Liver (tissue), 9 donors: ENCODE results near the gene TBC1D14. TPM values are rescaled to one million over a fixed set of nuclear protein-coding genes. Genes with fewer than 3 reads are reported as not detected.

Experiments
- DNase-seq: peaks from one replicate; pipeline ENCODE4 v3.0.0-alpha.2; 2017; ENCODE audit warnings: low spot score
- H3K27ac ChIP-seq, 2 donors: one replicate each; pipeline ENCODE4 v1.7.0; 2013; ENCODE audit warnings: inconsistent platforms in 2 of 2, low read length in 2 of 2, control low read depth in 1 of 2, low read depth in 1 of 2, mild to moderate bottlenecking in 1 of 2
- H3K27me3 ChIP-seq, 4 donors: one replicate each; pipeline versions ENCODE4 v1.6.1 to v1.7.0; 2013; ENCODE audit warnings: low read length in 3 of 4, inconsistent platforms in 1 of 4, mild to moderate bottlenecking in 1 of 4, moderate library complexity in 1 of 4; ENCODE audit not compliant: control insufficient read depth in 4 of 4, insufficient read depth in 4 of 4
- H3K36me3 ChIP-seq, 4 donors: one replicate each; pipeline versions ENCODE4 v1.6.1 to v1.7.0; 2013; ENCODE audit warnings: low read length in 3 of 4, mild to moderate bottlenecking in 3 of 4, low read depth in 1 of 4, moderate library complexity in 1 of 4; ENCODE audit not compliant: control insufficient read depth in 4 of 4, insufficient read depth in 3 of 4
- H3K4me1 ChIP-seq, 4 donors: one replicate each; pipeline versions ENCODE4 v1.6.1 to v1.7.0; 2013; ENCODE audit warnings: low read length in 3 of 4, mild to moderate bottlenecking in 3 of 4, moderate library complexity in 1 of 4; ENCODE audit not compliant: control insufficient read depth in 4 of 4, insufficient read depth in 4 of 4
- H3K4me3 ChIP-seq, 3 donors: one replicate each; pipeline versions ENCODE4 v1.6.1 to v1.7.0; 2013; ENCODE audit warnings: low read length in 3 of 3, control low read depth in 1 of 3, low read depth in 1 of 3, mild to moderate bottlenecking in 1 of 3
- H3K9ac ChIP-seq, 2 donors: one replicate each; pipeline ENCODE4 v1.7.0; 2013; ENCODE audit warnings: low read length in 2 of 2, mild to moderate bottlenecking in 2 of 2, moderate library complexity in 2 of 2, control low read depth in 1 of 2, low read depth in 1 of 2
- H3K9me3 ChIP-seq, 4 donors: one replicate each; pipeline versions ENCODE4 v1.6.1 to v1.7.0; 2013; ENCODE audit warnings: low read length in 3 of 4; ENCODE audit not compliant: control insufficient read depth in 4 of 4
- ATF3 ChIP-seq: IDR thresholded peaks from 2 replicates; pipeline ENCODE4 v1.6.1; 2016; ENCODE audit warnings: antibody characterized with exemption
- CTCF ChIP-seq: fragments of 150-350 bp; IDR thresholded peaks from 2 replicates; pipeline ENCODE4 v1.5.1; 2017; ENCODE audit warnings: improper control_type of control experiment, low read depth, low read length; ENCODE audit not compliant: missing input control
- EGR1 ChIP-seq, 2 donors: IDR thresholded peaks; 2 replicates each; pipeline ENCODE4 v1.6.1; 2016 to 2018; ENCODE audit warnings: antibody characterized with exemption in 2 of 2, low read depth in 2 of 2
- FOXA1 ChIP-seq: IDR thresholded peaks from 2 replicates; pipeline ENCODE4 v1.6.1; 2016; ENCODE audit warnings: antibody characterized with exemption
- FOXA2 ChIP-seq: IDR thresholded peaks from 2 replicates; pipeline ENCODE4 v1.6.1; 2016; ENCODE audit warnings: antibody characterized with exemption
- HNF4A ChIP-seq, 2 donors: conservative IDR thresholded peaks; 2 replicates each; pipeline ENCODE4 v1.6.1; 2016; ENCODE audit warnings: antibody characterized with exemption in 2 of 2, mild to moderate bottlenecking in 2 of 2
- HNF4G ChIP-seq: IDR thresholded peaks from 2 replicates; pipeline ENCODE4 v1.6.1; 2016; ENCODE audit warnings: antibody characterized with exemption
- JUND ChIP-seq, 2 donors: IDR thresholded peaks; 2 replicates each; pipeline ENCODE4 v1.6.1; 2016; ENCODE audit warnings: antibody characterized with exemption in 2 of 2
- MAX ChIP-seq: IDR thresholded peaks from 2 replicates; pipeline ENCODE4 v1.6.1; 2016; ENCODE audit warnings: antibody characterized with exemption
- NR2F2 ChIP-seq: IDR thresholded peaks from 2 replicates; pipeline ENCODE4 v1.6.1; 2016; ENCODE audit warnings: antibody characterized with exemption
- RAD21 ChIP-seq, 2 donors: IDR thresholded peaks; 2 replicates each; pipeline ENCODE4 v1.6.1; 2016; ENCODE audit warnings: antibody characterized with exemption in 2 of 2, mild to moderate bottlenecking in 2 of 2
- REST ChIP-seq: IDR thresholded peaks from 2 replicates; pipeline ENCODE4 v1.6.1; 2016; ENCODE audit warnings: antibody characterized with exemption, mild to moderate bottlenecking
- RXRA ChIP-seq, 2 donors: IDR thresholded peaks; 2 replicates each; pipeline ENCODE4 v1.6.1; 2017 to 2018; ENCODE audit warnings: antibody characterized with exemption in 2 of 2, mild to moderate bottlenecking in 1 of 2
- SP1 ChIP-seq: IDR thresholded peaks from 2 replicates; pipeline ENCODE4 v1.6.1; 2018; ENCODE audit warnings: antibody characterized with exemption, mild to moderate bottlenecking
- TAF1 ChIP-seq: conservative IDR thresholded peaks from 2 replicates; pipeline ENCODE4 v1.6.1; 2016; ENCODE audit warnings: antibody characterized with exemption, mild to moderate bottlenecking
- YY1 ChIP-seq: IDR thresholded peaks from 2 replicates; pipeline ENCODE4 v1.6.1; 2016; ENCODE audit warnings: antibody characterized with exemption, mild to moderate bottlenecking
- ZBTB33 ChIP-seq: IDR thresholded peaks from 2 replicates; pipeline ENCODE4 v1.6.1; 2016; ENCODE audit warnings: antibody characterized with exemption
- WGBS: extraction: QIAGEN DNeasy Blood & Tissue Kit; methylation state at CpG from one replicate; pipeline ENCODE4 v1.1.7; 2013; 5-methylcytosine and 5-hydroxymethylcytosine counted together
- polyA plus RNA-seq, 2 donors: library from polyadenylated mRNA; stranded (reverse) in 1 of 2; unstranded in 1 of 2; fragments of 200-250 nt in 1 of 2; fragments of >200 nt in 1 of 2; fragmentation: Nextera tagmentation in 1 of 2; extraction: Ambion mirVana in 1 of 2; gene quantifications; one replicate each; pipeline versions ENCODE4 v1.2.1 to v1.2.3, GENCODE V29; 2013 to 2015
- total RNA-seq, 2 donors: library from RNA; depleted of rRNA; stranded (reverse); fragments of >200 nt; gene quantifications; one replicate each; pipeline ENCODE4 v1.2.3, GENCODE V29; 2014
- donor health status: healthy.
- donor health status: healthy.
- donor health status: healthy.
- donor health status: healthy.
- donor health status: healthy.

TBC1D14 gene
- total and polyA plus RNA-seq, 4 donors = 10.0 to 45.2 (median 22.7) TPM

- Histone ChIP-seq H3K9me3 (no peaks in the 10 kb centered on the region), H3K9ac (no peak overlapping the region), H3K4me1 (peaks cover 11 to 31% (median 16%) of the 10 kb centered on the region in 4 donors), H3K4me3 (no peak overlapping the region), H3K27ac (no peak overlapping the region), H3K27me3 (no peaks in the 10 kb centered on the region), H3K36me3 (peaks cover 6 to 24% (median 12%) of the 10 kb centered on the region in 4 donors)
- TF ChIP-seq HNF4G (no peak), CTCF (no peak), EGR1 (IDR thresholded peaks at IDR 0.05; ENCODE audit: low read depth in 2 of 2) (no peak), YY1 (no peak), RXRA (IDR thresholded peaks at IDR 0.05) (no peak), SP1 (no peak), NR2F2 (no peak), FOXA2 (no peak), HNF4A (conservative IDR thresholded peaks at IDR 0.05) (no peak), ATF3 (no peak), TAF1 (no peak), JUND (IDR thresholded peaks at IDR 0.05) (no peak), REST (no peak), RAD21 (IDR thresholded peaks at IDR 0.05) (no peak), MAX (no peak), FOXA1 (no peak), ZBTB33 (no peak)
- no peak for DNase-seq
- WGBS = 87% methylated on average over 8 of the region's 8 CpGs
These were observed 123.0 kb downstream of the TBC1D14 start for GRCh38 chr4:7032596-7032995.
